Neutrophil (primary cell): ENCODE data around the gene PDLIM5.

Experiments
- H3K27ac ChIP-seq: fragments of 200-600 bp; sonication (generic); 2 replicates; pipeline ENCODE4 v1.5.1; 2016; ENCODE audit warnings: mild to moderate bottlenecking, moderate library complexity
- H3K27me3 ChIP-seq: fragments of 200-600 bp; sonication (generic); 2 replicates; pipeline ENCODE4 v1.6.0; 2016; ENCODE audit warnings: mild to moderate bottlenecking
- H3K36me3 ChIP-seq: fragments of 200-600 bp; sonication (generic); 2 replicates; pipeline ENCODE4 v1.5.1; 2017
- H3K4me1 ChIP-seq, 2 experiments: fragments of 200-600 bp in 1 of 2; sonication (generic) in 1 of 2; 1 replicate in 1 of 2; 2 replicates in 1 of 2; pipeline versions ENCODE4 v1.5.1 to v1.6.1; 2013 to 2016; ENCODE audit warnings: low read depth in 1 of 2, low read length in 1 of 2, mild to moderate bottlenecking in 1 of 2, moderate library complexity in 1 of 2; ENCODE audit not compliant: control insufficient read depth in 1 of 2, insufficient read depth in 1 of 2
- H3K4me3 ChIP-seq, 2 experiments: fragments of 200-600 bp in 1 of 2; sonication (generic) in 1 of 2; 1 replicate in 1 of 2; 2 replicates in 1 of 2; pipeline ENCODE4 v1.5.1; 2013 to 2016; ENCODE audit warnings: low read depth in 1 of 2, low read length in 1 of 2, mild to moderate bottlenecking in 1 of 2, moderate library complexity in 1 of 2
- H3K9me3 ChIP-seq: fragments of 200-600 bp; sonication (generic); 2 replicates; pipeline ENCODE4 v1.5.1; 2016
- TF ChIP-seq, protein P1 (sequence below): fragments of 200-600 bp; sonication (generic); IDR thresholded peaks from 2 replicates; pipeline ENCODE4 v1.5.1; 2016; ENCODE audit warnings: antibody characterized with exemption

Gene PDLIM5

DNA sequence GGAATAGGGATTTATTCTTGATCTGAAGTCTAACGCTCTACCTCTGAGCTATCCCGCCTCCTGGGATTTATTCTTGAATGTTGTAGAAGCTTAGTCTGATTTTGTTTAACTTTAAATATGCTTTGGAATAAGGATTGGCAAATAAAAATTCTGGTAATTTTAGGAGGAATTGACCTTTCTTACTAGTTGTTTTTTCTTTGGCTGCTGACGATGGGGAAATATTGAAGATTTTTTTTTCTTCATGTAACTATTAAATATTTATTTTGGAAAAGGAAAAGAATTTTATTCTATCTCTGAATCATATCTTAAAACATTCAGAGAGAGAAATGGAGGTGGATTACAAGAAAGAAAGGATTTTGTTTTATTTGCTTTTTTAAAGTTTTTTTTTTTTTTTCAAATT, 122.9 kb downstream of the PDLIM5 start:
- Histone ChIP-seq H3K4me3 (no peak overlapping the region), H3K27me3 (no peaks in the 10 kb centered on the region), H3K9me3 (no peaks in the 10 kb centered on the region), H3K36me3 (peaks cover 7% of the 10 kb centered on the region), H3K27ac (no peak overlapping the region), H3K4me1 (peaks cover 11 to 25% of the 10 kb centered on the region in 2 experiments)
- TF ChIP-seq, protein P1, sequence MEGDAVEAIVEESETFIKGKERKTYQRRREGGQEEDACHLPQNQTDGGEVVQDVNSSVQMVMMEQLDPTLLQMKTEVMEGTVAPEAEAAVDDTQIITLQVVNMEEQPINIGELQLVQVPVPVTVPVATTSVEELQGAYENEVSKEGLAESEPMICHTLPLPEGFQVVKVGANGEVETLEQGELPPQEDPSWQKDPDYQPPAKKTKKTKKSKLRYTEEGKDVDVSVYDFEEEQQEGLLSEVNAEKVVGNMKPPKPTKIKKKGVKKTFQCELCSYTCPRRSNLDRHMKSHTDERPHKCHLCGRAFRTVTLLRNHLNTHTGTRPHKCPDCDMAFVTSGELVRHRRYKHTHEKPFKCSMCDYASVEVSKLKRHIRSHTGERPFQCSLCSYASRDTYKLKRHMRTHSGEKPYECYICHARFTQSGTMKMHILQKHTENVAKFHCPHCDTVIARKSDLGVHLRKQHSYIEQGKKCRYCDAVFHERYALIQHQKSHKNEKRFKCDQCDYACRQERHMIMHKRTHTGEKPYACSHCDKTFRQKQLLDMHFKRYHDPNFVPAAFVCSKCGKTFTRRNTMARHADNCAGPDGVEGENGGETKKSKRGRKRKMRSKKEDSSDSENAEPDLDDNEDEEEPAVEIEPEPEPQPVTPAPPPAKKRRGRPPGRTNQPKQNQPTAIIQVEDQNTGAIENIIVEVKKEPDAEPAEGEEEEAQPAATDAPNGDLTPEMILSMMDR = no peak

DNA sequence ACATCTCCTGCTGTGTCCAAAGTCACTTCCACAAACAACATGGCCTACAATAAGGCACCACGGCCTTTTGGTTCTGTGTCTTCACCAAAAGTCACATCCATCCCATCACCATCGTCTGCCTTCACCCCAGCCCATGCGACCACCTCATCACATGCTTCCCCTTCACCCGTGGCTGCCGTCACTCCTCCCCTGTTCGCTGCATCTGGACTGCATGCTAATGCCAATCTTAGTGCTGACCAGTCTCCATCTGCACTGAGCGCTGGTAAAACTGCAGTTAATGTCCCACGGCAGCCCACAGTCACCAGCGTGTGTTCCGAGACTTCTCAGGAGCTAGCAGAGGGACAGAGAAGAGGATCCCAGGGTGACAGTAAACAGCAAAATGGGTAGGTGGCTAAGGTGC, 123.9 kb downstream of the PDLIM5 start:
- Histone ChIP-seq H3K9me3 (no peaks in the 10 kb centered on the region), H3K27ac (no peak overlapping the region), H3K27me3 (no peaks in the 10 kb centered on the region), H3K4me1 (peaks cover 11 to 18% of the 10 kb centered on the region in 2 experiments), H3K4me3 (no peak overlapping the region), H3K36me3 (peaks cover 7% of the 10 kb centered on the region)
- TF ChIP-seq, protein P1 = no peak

DNA sequence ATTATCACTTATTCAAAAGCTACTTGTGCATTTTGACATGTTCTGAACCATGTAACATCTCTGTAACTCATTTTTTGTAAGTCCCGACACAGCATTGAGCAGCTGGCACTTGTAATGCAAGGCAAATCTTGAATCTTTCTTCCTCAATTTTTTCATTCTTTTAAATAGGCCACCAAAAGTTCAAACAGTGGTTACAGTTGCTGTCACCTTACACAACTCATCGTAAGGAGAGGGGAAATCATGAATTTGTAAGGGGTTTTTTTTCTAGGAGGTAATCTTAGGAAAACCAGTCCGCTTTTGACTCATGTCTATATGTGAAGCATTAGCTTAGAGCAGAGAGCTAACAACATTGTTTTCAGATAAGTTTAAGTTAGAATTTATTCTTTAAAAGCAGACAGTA, 124.5 kb downstream of the PDLIM5 start:
- H3K9me3 ChIP-seq = no peaks in the 10 kb centered on the region
- no peaks in the 10 kb centered on the region for H3K27me3 ChIP-seq
- H3K36me3 ChIP-seq = peaks cover 7% of the 10 kb centered on the region
- no peak overlapping the region for H3K4me3 ChIP-seq
- no peak overlapping the region for H3K27ac ChIP-seq
- peaks cover 9 to 13% of the 10 kb centered on the region in 2 experiments for H3K4me1 ChIP-seq
- TF ChIP-seq, protein P1 = no peak

DNA sequence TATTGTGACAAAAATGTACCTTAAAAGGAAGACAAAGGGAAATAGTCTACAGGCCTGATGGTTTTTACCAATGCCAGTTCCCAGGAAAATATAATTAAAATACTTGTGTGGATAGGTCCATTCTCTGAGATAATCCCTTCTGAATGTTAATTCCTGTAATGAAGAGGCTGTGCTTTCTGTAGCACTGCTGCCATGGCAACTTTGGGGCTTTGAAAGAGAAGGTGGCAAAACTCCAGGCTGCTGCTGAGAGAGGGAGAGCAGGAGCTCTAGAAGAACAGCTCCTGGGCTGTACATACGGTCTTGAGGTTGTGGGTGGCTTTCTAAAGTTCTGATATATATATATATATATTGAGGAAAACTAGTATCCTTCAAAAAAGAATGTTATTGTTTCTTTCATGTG, 125.4 kb downstream of the PDLIM5 start:
- peaks cover 2 to 3% of the 10 kb centered on the region in 2 experiments for H3K4me1 ChIP-seq
- H3K27me3 ChIP-seq = no peaks in the 10 kb centered on the region
- no peak overlapping the region for H3K4me3 ChIP-seq
- H3K27ac ChIP-seq = no peak overlapping the region
- TF ChIP-seq, protein P1 = no peak
- H3K36me3 ChIP-seq = peaks cover 7% of the 10 kb centered on the region
- no peaks in the 10 kb centered on the region for H3K9me3 ChIP-seq

DNA sequence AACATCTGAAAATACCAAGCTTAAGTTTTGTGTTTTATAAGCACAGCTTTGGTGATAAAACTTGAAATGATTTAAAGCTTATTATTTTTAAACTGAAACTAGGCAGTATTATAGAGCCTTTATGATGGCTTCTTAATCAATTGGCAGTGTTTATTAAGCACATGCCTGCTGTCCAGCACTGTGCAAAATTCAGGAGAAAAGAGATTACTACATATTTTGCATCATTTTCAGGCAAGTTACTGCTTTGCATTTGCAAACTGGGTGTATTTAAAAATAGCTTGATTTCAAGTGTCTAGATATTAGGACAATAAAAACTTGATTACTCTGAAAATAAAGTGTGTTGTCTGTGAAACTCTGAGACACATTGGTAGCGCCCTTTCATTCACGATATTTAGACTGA, 126.5 kb downstream of the PDLIM5 start:
- H3K9me3 ChIP-seq = no peaks in the 10 kb centered on the region
- TF ChIP-seq, protein P1 = no peak
- peaks cover 7% of the 10 kb centered on the region for H3K36me3 ChIP-seq
- no peak overlapping the region for H3K27ac ChIP-seq
- H3K4me1 ChIP-seq = no peaks in the 10 kb centered on the region
- no peaks in the 10 kb centered on the region for H3K27me3 ChIP-seq
- no peak overlapping the region for H3K4me3 ChIP-seq

DNA sequence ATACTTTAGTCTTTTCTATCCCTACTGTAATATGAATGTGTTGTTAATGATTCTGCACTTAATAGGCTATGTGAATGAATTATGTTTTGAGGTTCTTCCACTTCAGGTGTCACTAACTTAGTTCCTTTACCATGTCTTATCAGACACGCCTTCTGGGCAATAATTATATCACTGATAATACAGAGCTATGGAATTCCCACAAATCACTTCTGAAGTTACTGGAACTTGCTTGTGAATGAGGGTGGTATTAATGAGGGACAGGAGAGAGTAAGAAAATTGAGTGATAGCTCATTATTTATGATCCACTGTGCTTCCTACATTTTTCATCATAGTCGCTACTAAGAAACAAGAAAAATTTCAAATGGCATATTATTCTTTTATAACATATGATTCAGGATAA, 130.0 kb downstream of the PDLIM5 start:
- peaks cover 12% of the 10 kb centered on the region for H3K36me3 ChIP-seq
- no peaks in the 10 kb centered on the region for H3K4me1 ChIP-seq
- TF ChIP-seq, protein P1 = no peak
- H3K4me3 ChIP-seq = no peak overlapping the region
- H3K27ac ChIP-seq = no peak overlapping the region
- no peaks in the 10 kb centered on the region for H3K9me3 ChIP-seq
- no peaks in the 10 kb centered on the region for H3K27me3 ChIP-seq
